A549 (cell line): Measurements from ENCODE around the gene INSL3. TPM values are rescaled to one million over a fixed set of nuclear protein-coding genes. Genes with fewer than 3 reads are reported as not detected.

Experiments
- ATAC-seq, 2 experiments: fragments of 200-7000 bp in 1 of 2; fragments of >200 bp in 1 of 2; cut with Nextera tagmentation in 1 of 2; cut with Tn5 transposase in 1 of 2; 3 replicates each; pipeline versions ENCODE4 v1.8.0 to v1.9.1; 2018 to 2020; ENCODE audit warnings: mild to moderate bottlenecking in 1 of 2, moderate library complexity in 1 of 2
- CTCF ChIA-PET: fragments of 300-600 bp; sonication (Branson Sonifier 250); formaldehyde crosslinking; extraction: SDS; loops from one replicate; lab custom pipeline; 2021; ENCODE audit warnings: antibody characterized with exemption, inconsistent platforms; lab: Yijun Ruan, JAX
- POLR2A ChIA-PET: fragments of 350-600 bp; formaldehyde crosslinking; extraction: SDS; loops from one replicate; lab custom pipeline; 2021; ENCODE audit warnings: antibody characterized with exemption, inconsistent platforms; lab: Yijun Ruan, JAX
- DNase-seq, 2 experiments: peaks; one replicate each; pipeline versions ENCODE4 v3.0.0 to v3.0.0-alpha.2; 2011 to 2016; ENCODE audit warnings: low read depth in 1 of 2, low spot score in 1 of 2
- FAIRE-seq: peaks from 2 replicates; lab custom pipeline; 2011; peaks lifted over from hg19 to GRCh38; lab: Jason Lieb, UNC
- H3K27ac ChIP-seq, 2 experiments: fragments of >200 bp; sonication (Bioruptor Twin); formaldehyde crosslinking; 3 replicates each; pipeline ENCODE4 v1.5.1; 2016 to 2017
- H3K4me1 ChIP-seq: fragments of >200 bp; sonication (Bioruptor Twin); formaldehyde crosslinking; 3 replicates; pipeline ENCODE4 v1.6.1; 2016
- H3K4me2 ChIP-seq: fragments of >200 bp; sonication (Bioruptor Twin); formaldehyde crosslinking; 3 replicates; pipeline ENCODE4 v1.6.1; 2016
- H3K4me3 ChIP-seq: fragments of >200 bp; sonication (Bioruptor Twin); formaldehyde crosslinking; 3 replicates; pipeline ENCODE4 v1.5.1; 2016
- H3K9me3 ChIP-seq: fragments of >200 bp; sonication (Bioruptor Twin); formaldehyde crosslinking; 3 replicates; pipeline ENCODE4 v1.6.1; 2016
- ATOH8 ChIP-seq: fragments of 250-450 bp; sonication (Bioruptor Pico); IDR thresholded peaks from 2 replicates; pipeline ENCODE4 v1.5.0; 2020; ENCODE audit warnings: low read depth, mild to moderate bottlenecking, moderate library complexity
- CBX8 ChIP-seq: fragments of 200-600 bp; sonication (generic); IDR thresholded peaks from 2 replicates; pipeline ENCODE4 v1.6.1; 2016
- CHD2 ChIP-seq: fragments of 150-350 bp; IDR thresholded peaks from 2 replicates; pipeline ENCODE4 v1.6.1; 2014; ENCODE audit warnings: low read length; ENCODE audit not compliant: partially characterized antibody
- CHD4 ChIP-seq: fragments of 200-600 bp; sonication (generic); IDR thresholded peaks from 2 replicates; pipeline ENCODE4 v1.6.1; 2016; ENCODE audit warnings: antibody characterized with exemption, mild to moderate bottlenecking, borderline replicate concordance
- E2F6 ChIP-seq: IDR thresholded peaks from 2 replicates; pipeline ENCODE4 v1.6.1; 2012; ENCODE audit warnings: low read depth, borderline replicate concordance
- EHF ChIP-seq: fragments of 250-450 bp; sonication (Bioruptor Pico); IDR thresholded peaks from 2 replicates; pipeline ENCODE4 v1.5.0; 2020; ENCODE audit warnings: mild to moderate bottlenecking
- EHMT2 ChIP-seq: fragments of 200-600 bp; sonication (generic); IDR thresholded peaks from 2 replicates; pipeline ENCODE4 v1.6.1; 2016; ENCODE audit warnings: antibody characterized with exemption, low read depth, mild to moderate bottlenecking, moderate library complexity
- ELK1 ChIP-seq: fragments of 150-350 bp; IDR thresholded peaks from 2 replicates; pipeline ENCODE4 v1.6.1; 2014; ENCODE audit warnings: low read depth, mild to moderate bottlenecking, low read length
- FOSL2 ChIP-seq, 2 experiments: fragments of 450-650 bp in 1 of 2; fragments of >200 bp in 1 of 2; sonication (Bioruptor Twin) in 1 of 2; formaldehyde crosslinking; IDR thresholded peaks; 2 replicates each; pipeline versions ENCODE4 v1.5.0 to v1.6.1; 2016 to 2020; ENCODE audit warnings: mild to moderate bottlenecking in 1 of 2, moderate library complexity in 1 of 2
- HDAC2 ChIP-seq: fragments of 200-600 bp; sonication (generic); IDR thresholded peaks from 2 replicates; pipeline ENCODE4 v1.6.1; 2016
- JUN ChIP-seq, 2 experiments: fragments of >200 bp; sonication (Bioruptor Twin); formaldehyde crosslinking; IDR thresholded peaks; 2 replicates in 1 of 2; 3 replicates in 1 of 2; pipeline ENCODE4 v1.6.1; 2016 to 2017
- KDM1A ChIP-seq: fragments of 200-600 bp; sonication (generic); IDR thresholded peaks from 2 replicates; pipeline ENCODE4 v1.6.1; 2016; ENCODE audit warnings: low read depth, mild to moderate bottlenecking
- MAX ChIP-seq: IDR thresholded peaks from 2 replicates; pipeline ENCODE4 v1.6.1; 2012
- MAZ ChIP-seq: fragments of 150-350 bp; IDR thresholded peaks from 2 replicates; pipeline ENCODE4 v1.6.1; 2014; ENCODE audit warnings: antibody characterized with exemption, low read depth, low read length, borderline replicate concordance
- NFE2L2 ChIP-seq: fragments of 150-350 bp; conservative IDR thresholded peaks from 2 replicates; pipeline ENCODE4 v1.6.1; 2014; ENCODE audit warnings: low read length
- PHF8 ChIP-seq: fragments of 200-600 bp; sonication (generic); IDR thresholded peaks from 2 replicates; pipeline ENCODE4 v1.6.1; 2016; ENCODE audit warnings: low read depth, mild to moderate bottlenecking, antibody characterized with exemption, moderate library complexity, borderline replicate concordance
- RAD21 ChIP-seq, 2 experiments: fragments of >200 bp in 1 of 2; sonication (Bioruptor Twin) in 1 of 2; formaldehyde crosslinking in 1 of 2; IDR thresholded peaks in 1 of 2; conservative IDR thresholded peaks in 1 of 2; 2 replicates in 1 of 2; 3 replicates in 1 of 2; pipeline ENCODE4 v1.6.1; 2012 to 2018; ENCODE audit warnings: inconsistent platforms in 1 of 2
- TFCP2L1 ChIP-seq: fragments of 250-450 bp; sonication (Bioruptor Pico); IDR thresholded peaks from 2 replicates; pipeline ENCODE4 v1.5.0; 2021; ENCODE audit warnings: mild to moderate bottlenecking
- USF2 ChIP-seq: fragments of 450-650 bp; IDR thresholded peaks from 2 replicates; pipeline ENCODE4 v1.6.1; 2014; ENCODE audit warnings: antibody characterized with exemption
- ZFP36 ChIP-seq: fragments of 450-650 bp; IDR thresholded peaks from 2 replicates; pipeline ENCODE4 v1.6.1; 2014; ENCODE audit warnings: borderline replicate concordance; ENCODE audit not compliant: partially characterized antibody
- ZNF302 ChIP-seq: fragments of 250-450 bp; sonication (Bioruptor Pico); IDR thresholded peaks from 2 replicates; pipeline ENCODE4 v1.9.0; 2021; ENCODE audit warnings: inconsistent platforms, mild to moderate bottlenecking, moderate library complexity
- ZSCAN20 ChIP-seq: fragments of 250-450 bp; sonication (Bioruptor Pico); IDR thresholded peaks from 2 replicates; pipeline ENCODE4 v1.8.0; 2022; ENCODE audit warnings: mild to moderate bottlenecking, moderate library complexity
- WGBS: methylation state at CpG from one replicate; pipeline ENCODE4 v1.1.6; 2017; ENCODE audit errors: missing lambda C conversion rate; 5-methylcytosine and 5-hydroxymethylcytosine counted together
- polyA plus RNA-seq, 4 experiments: library from polyadenylated mRNA; depleted of rRNA in 3 of 4; stranded (reverse); fragments of >200 nt; fragmentation: RNase III in 1 of 4; extraction: RNeasy Plus Mini Kit Qiagen cat#74134 plus additional on column Dnase treatment in 1 of 4; gene quantifications; 2 replicates in 3 of 4; 3 replicates in 1 of 4; pipeline ENCODE4 v1.2.3, GENCODE V29; 2011 to 2017

Gene INSL3
- polyA plus RNA-seq, 2 of the 4 experiments (the other 2 are of a cell fraction) = 0.25 to 0.27 TPM

- 24% methylated on average over 3 of the region's 14 CpGs for WGBS
- TF ChIP-seq ZFP36 (no peak), MAX (no peak), ZNF302 (CRISPR knock-in tag) (no peak), TFCP2L1 (no peak), RAD21 (conservative IDR thresholded peaks at IDR 0.05 in 1 of 2, IDR thresholded peaks at IDR 0.05 in 1 of 2) (no peak), EHF (CRISPR knock-in tag) (no peak), ELK1 (no peak), KDM1A (no peak), CBX8 (no peak), USF2 (no peak), ATOH8 (no peak), NFE2L2 (no peak), JUN (IDR thresholded peaks at IDR 0.05) (no peak), ZSCAN20 (no peak)
- Histone ChIP-seq H3K27ac (peak overlapping the region; percentile 85 to 91), H3K4me1 (peaks cover 48% of the 10 kb centered on the region), H3K4me3 (peak overlapping the region; percentile 50), H3K4me2 (peak overlapping the region; percentile 79), H3K9me3 (no peaks in the 10 kb centered on the region)
- ChIA-PET POLR2A (interaction anchor here (0.5 kb wide), 1 partner anchor 205 kb away, joined by 5 read pairs; no protein-coding TSS in a partner anchor), CTCF (interaction anchor here (0.9 to 3.3 kb wide), 6 partner anchors 10 to 64 kb away, joined by 3 to 19 read pairs (median 8); partner anchors contain the start of gene RPL18A)
- no peak for FAIRE-seq
- DNase-seq = no peak
- peak; percentile 4 to 5; a peak in 1 of 6 replicates for ATAC-seq
Observed at GRCh38 chr19:17795495-17795856, 25.8 kb downstream of the INSL3 start.

- ChIA-PET POLR2A (interaction anchor here (0.6 to 0.8 kb wide), 2 partner anchors 36 to 488 kb away, joined by 3 to 4 read pairs; no protein-coding TSS in a partner anchor), CTCF (interaction anchor here (0.5 to 3.3 kb wide), 8 partner anchors 10 to 398 kb away, joined by 3 to 19 read pairs (median 4); no protein-coding TSS in a partner anchor)
- DNase-seq (peak; percentile 47 to 72), ATAC-seq (peak; percentile 60 to 65), FAIRE-seq (no peak)
- Histone ChIP-seq H3K4me3 (peak within 1 kb of the TSS; percentile 50), H3K4me1 (peaks cover 52% of the 10 kb centered on the region), H3K27ac (peak within 1 kb of the TSS; percentile 85 to 91), H3K9me3 (no peaks in the 10 kb centered on the region), H3K4me2 (peak within 1 kb of the TSS; percentile 79)
- TF ChIP-seq PHF8 (0 out of 2 replicates have a peak, but pooled peaks have one; percentile 18), E2F6 (0 out of 2 replicates have a peak, but pooled peaks have one; percentile 36), EHMT2 (no peak), KDM1A (peak; percentile 76), CHD4 (peak; percentile 80; the same call in 1 of the 2 replicates), MAX (peak; percentile 45; the same call in 1 of the 2 replicates), FOSL2 (IDR thresholded peaks at IDR 0.05) (no peak), FOSL2 (CRISPR knock-in tag; IDR thresholded peaks at IDR 0.05) (0 out of 2 replicates have a peak, but pooled peaks have one; percentile 8), CHD2 (no peak), MAZ (no peak), HDAC2 (0 out of 2 replicates have a peak, but pooled peaks have one; percentile 36), ZFP36 (peak; percentile 74), JUN (IDR thresholded peaks at IDR 0.05) (0 out of 5 replicates have a peak, but pooled peaks of 1 of the 2 experiments have one; percentile 24), USF2 (peak; percentile 54; the same call in 1 of the 2 replicates)
- 4% methylated on average over 9 of the region's 50 CpGs for WGBS
Observed at GRCh38 chr19:17794731-17795494, 26.4 kb downstream of the INSL3 start, which contains the start of gene B3GNT3. B3GNT3 (plus strand) TSS chr19:17795138; CDS start chr19:17807808, 12,670 bp downstream.
